ENCODE results near the gene CEBPB. TPM values are rescaled to one million over a fixed set of nuclear protein-coding genes. Genes with fewer than 3 reads are reported as not detected.

CEBPB gene
- total RNA-seq, 4 donors from 2014 or later, result 110 to 267 (median 166) TPM

GRCh38 chr20:50230871-50231560 lies 40.4 kb downstream of the CEBPB start:
- no peak for TF ChIP-seq CTCF (IDR thresholded peaks at IDR 0.05; ENCODE audit: low read depth)

- no peak for TF ChIP-seq CTCF (IDR thresholded peaks at IDR 0.05; ENCODE audit: low read depth)
Measured at GRCh38 chr20:50231854-50232253, 41.2 kb downstream of the CEBPB start.

GRCh38 chr20:50232651-50233324 lies 42.2 kb downstream of the CEBPB start:
- no peak for TF ChIP-seq CTCF (IDR thresholded peaks at IDR 0.05; ENCODE audit: low read depth)

GRCh38 chr20:50233325-50234212 lies 42.9 kb downstream of the CEBPB start:
- no peak for TF ChIP-seq CTCF (IDR thresholded peaks at IDR 0.05; ENCODE audit: low read depth)

- TF ChIP-seq CTCF (IDR thresholded peaks at IDR 0.05; ENCODE audit: low read depth), result no peak
Measured at GRCh38 chr20:50234288-50234687, 43.7 kb downstream of the CEBPB start.

GRCh38 chr20:50237349-50237748 lies 46.7 kb downstream of the CEBPB start:
- no peak for TF ChIP-seq CTCF (IDR thresholded peaks at IDR 0.05; ENCODE audit: low read depth)
